HEK293T (cell line): Measurements from ENCODE around the gene EMSY.

Experiments used
- ARNT ChIP-seq: fragments of 450-650 bp; IDR thresholded peaks from 2 replicates; pipeline ENCODE4 v1.6.1; 2017; ENCODE audit warnings: mild to moderate bottlenecking
- BHLHE40 ChIP-seq: fragments of 450-650 bp; IDR thresholded peaks from 2 replicates; pipeline ENCODE4 v1.6.1; 2016; ENCODE audit warnings: mild to moderate bottlenecking, moderate library complexity, borderline replicate concordance
- CTBP1 ChIP-seq: fragments of 450-650 bp; IDR thresholded peaks from 2 replicates; pipeline ENCODE4 v1.6.1; 2016; ENCODE audit warnings: borderline replicate concordance
- FOXM1 ChIP-seq: fragments of 450-650 bp; IDR thresholded peaks from 2 replicates; pipeline ENCODE4 v1.6.1; 2017; ENCODE audit warnings: mild to moderate bottlenecking, borderline replicate concordance
- L3MBTL2 ChIP-seq: fragments of 450-650 bp; conservative IDR thresholded peaks from 2 replicates; pipeline ENCODE4 v1.6.1; 2016; ENCODE audit warnings: mild to moderate bottlenecking
- NFRKB ChIP-seq: fragments of 450-650 bp; IDR thresholded peaks from 2 replicates; pipeline ENCODE4 v1.6.1; 2016; ENCODE audit warnings: mild to moderate bottlenecking, moderate library complexity
- PKNOX1 ChIP-seq: fragments of 450-650 bp; IDR thresholded peaks from 2 replicates; pipeline ENCODE4 v1.6.1; 2016
- SP1 ChIP-seq: fragments of 450-650 bp; IDR thresholded peaks from 2 replicates; pipeline ENCODE4 v1.6.1; 2017
- SUZ12 ChIP-seq: fragments of 450-650 bp; IDR thresholded peaks from 2 replicates; pipeline ENCODE4 v1.6.1; 2016; ENCODE audit warnings: mild to moderate bottlenecking
- TARDBP ChIP-seq: fragments of 450-650 bp; IDR thresholded peaks from 2 replicates; pipeline ENCODE4 v1.6.1; 2016

GRCh38 chr11:76424379-76424778 is 20.4 kb upstream of the EMSY start:
- TF ChIP-seq SP1, result no peak
- TF ChIP-seq CTBP1, result no peak
- TF ChIP-seq BHLHE40, result no peak
- TF ChIP-seq TARDBP, result no peak
- no peak for TF ChIP-seq NFRKB
- TF ChIP-seq FOXM1, result no peak
- TF ChIP-seq L3MBTL2, result no peak
- TF ChIP-seq PKNOX1, result no peak
- no peak for TF ChIP-seq ARNT
- no peak for TF ChIP-seq SUZ12
